Measurements from ENCODE around the gene NANS.
"Not testable (repeated sequence)": the region's sequence is repeated elsewhere in the genome, so short reads cannot be mapped to it uniquely, and the experiment has no call there.

NANS gene

GRCh38 chr9:98074115-98074990 lies 17.8 kb downstream of the NANS start:
- Histone ChIP-seq H3K36me3 (ENCODE audit: control insufficient read depth in 2 of 2, insufficient read depth in 2 of 2, low read length in 2 of 2) (peaks cover 20 to 32% of the 10 kb centered on the region in 2 donors), H3K9me3 (ENCODE audit: control insufficient read depth in 2 of 2, low read length in 2 of 2) (no peaks in the 10 kb centered on the region), H3K4me3 (ENCODE audit: low read length in 2 of 2) (peak overlapping the region in 1 of 2 donors; percentile 3), H3K9ac (ENCODE audit: low read depth in 1 of 2, low read length in 2 of 2) (peak overlapping the region; percentile 63 to 79), H3K27me3 (ENCODE audit: control insufficient read depth in 2 of 2, insufficient read depth in 2 of 2, low read length in 2 of 2) (no peaks in the 10 kb centered on the region), H3K4me1 (ENCODE audit: control insufficient read depth in 2 of 2, insufficient read depth in 2 of 2, low read length in 2 of 2) (peaks cover 29 to 45% of the 10 kb centered on the region in 2 donors), H3K27ac (ENCODE audit: low read depth in 2 of 2, low read length in 2 of 2) (peak overlapping the region; percentile 96 to 97)

- H3K9me3 ChIP-seq (ENCODE audit: control insufficient read depth in 2 of 2, low read length in 2 of 2) = no peaks in the 10 kb centered on the region
- H3K4me3 ChIP-seq (ENCODE audit: low read length in 2 of 2) = no peak overlapping the region
- H3K27me3 ChIP-seq (ENCODE audit: control insufficient read depth in 2 of 2, insufficient read depth in 2 of 2, low read length in 2 of 2) = no peaks in the 10 kb centered on the region
- H3K36me3 ChIP-seq (ENCODE audit: control insufficient read depth in 2 of 2, insufficient read depth in 2 of 2, low read length in 2 of 2) = peaks cover 26 to 36% of the 10 kb centered on the region in 2 donors
- peak overlapping the region in 1 of 2 donors; percentile 79 for H3K9ac ChIP-seq (ENCODE audit: low read depth in 1 of 2, low read length in 2 of 2)
- H3K4me1 ChIP-seq (ENCODE audit: control insufficient read depth in 2 of 2, insufficient read depth in 2 of 2, low read length in 2 of 2) = peaks cover 29 to 48% of the 10 kb centered on the region in 2 donors
- peak overlapping the region; percentile 28 to 45 for H3K27ac ChIP-seq (ENCODE audit: low read depth in 2 of 2, low read length in 2 of 2)
Observed at GRCh38 chr9:98075332-98075805, 18.8 kb downstream of the NANS start.

DNA sequence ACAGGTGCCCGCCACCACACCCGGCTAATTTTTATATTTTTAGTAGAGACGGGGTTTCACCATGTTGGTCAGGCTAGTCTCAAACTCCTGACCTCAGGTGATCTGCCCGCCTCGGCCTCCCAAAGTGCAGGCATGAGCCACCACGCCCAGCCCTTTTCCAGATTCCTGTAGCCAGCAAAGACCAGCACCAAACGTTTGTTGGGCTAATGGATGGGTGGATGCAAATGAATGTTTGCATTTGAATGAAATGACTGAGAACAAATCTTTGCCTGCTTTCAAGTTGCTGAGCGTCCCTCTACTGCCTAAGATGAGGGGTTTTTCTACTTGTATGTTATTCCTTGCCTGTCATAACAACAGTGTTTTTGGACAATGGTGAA lies 20.0 kb downstream of the NANS start:
- Histone ChIP-seq H3K36me3 (ENCODE audit: control insufficient read depth in 2 of 2, insufficient read depth in 2 of 2, low read length in 2 of 2) (peaks cover 37 to 47% of the 10 kb centered on the region in 2 donors), H3K4me1 (ENCODE audit: control insufficient read depth in 2 of 2, insufficient read depth in 2 of 2, low read length in 2 of 2) (peaks cover 28 to 50% of the 10 kb centered on the region in 2 donors)
- H3K4me3 ChIP-seq (ENCODE audit: low read length in 2 of 2); H3K9ac ChIP-seq (ENCODE audit: low read depth in 1 of 2, low read length in 2 of 2); H3K27me3 ChIP-seq (ENCODE audit: control insufficient read depth in 2 of 2, insufficient read depth in 2 of 2, low read length in 2 of 2); H3K9me3 ChIP-seq (ENCODE audit: control insufficient read depth in 2 of 2, low read length in 2 of 2); H3K27ac ChIP-seq (ENCODE audit: low read depth in 2 of 2, low read length in 2 of 2): not testable (repeated sequence)

DNA sequence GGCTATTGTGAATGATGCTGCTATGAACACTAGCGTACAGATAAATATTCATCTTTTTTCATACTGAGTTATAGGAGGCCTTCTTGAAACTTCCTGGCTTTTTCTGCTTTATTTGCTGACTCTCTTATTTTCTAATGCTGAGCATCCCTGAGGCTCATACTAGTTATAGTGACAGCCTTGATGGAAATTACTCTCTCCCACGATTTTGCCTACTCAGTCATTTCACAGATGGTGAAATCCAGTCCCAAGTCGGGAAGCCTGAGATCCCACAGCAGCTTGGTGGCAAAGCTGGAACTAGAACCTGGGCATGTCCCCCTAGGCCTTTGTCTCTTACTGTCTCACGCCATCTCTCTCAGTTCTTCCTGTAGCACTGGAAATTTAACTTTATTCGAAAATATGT lies 22.4 kb downstream of the NANS start:
- Histone ChIP-seq H3K9ac (ENCODE audit: low read depth in 1 of 2, low read length in 2 of 2) (no peak overlapping the region), H3K9me3 (ENCODE audit: control insufficient read depth in 2 of 2, low read length in 2 of 2) (no peaks in the 10 kb centered on the region), H3K27ac (ENCODE audit: low read depth in 2 of 2, low read length in 2 of 2) (no peak overlapping the region), H3K27me3 (ENCODE audit: control insufficient read depth in 2 of 2, insufficient read depth in 2 of 2, low read length in 2 of 2) (no peaks in the 10 kb centered on the region), H3K4me3 (ENCODE audit: low read length in 2 of 2) (no peak overlapping the region), H3K36me3 (ENCODE audit: control insufficient read depth in 2 of 2, insufficient read depth in 2 of 2, low read length in 2 of 2) (peaks cover 58 to 71% of the 10 kb centered on the region in 2 donors), H3K4me1 (ENCODE audit: control insufficient read depth in 2 of 2, insufficient read depth in 2 of 2, low read length in 2 of 2) (peaks cover 34 to 55% of the 10 kb centered on the region in 2 donors)

DNA sequence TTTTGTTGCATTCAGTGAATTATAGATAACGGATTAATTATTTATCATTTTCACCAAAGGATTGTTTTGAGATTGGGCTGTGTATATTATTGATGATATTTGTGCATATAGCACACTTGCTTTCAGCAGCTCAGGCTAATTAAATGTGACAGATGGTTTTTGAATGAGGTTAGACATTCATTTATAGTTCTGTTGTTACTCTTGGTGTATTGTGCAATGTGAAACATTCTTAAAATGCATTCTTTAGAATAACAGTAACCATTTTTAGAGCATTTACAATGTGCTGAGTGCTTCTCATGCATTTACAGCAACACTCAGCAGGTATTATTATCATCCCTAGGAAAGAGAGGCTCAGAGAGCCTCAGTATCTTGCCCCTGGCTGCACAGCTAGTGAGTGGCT lies 23.8 kb downstream of the NANS start:
- Histone ChIP-seq H3K9ac (ENCODE audit: low read depth in 1 of 2, low read length in 2 of 2) (no peak overlapping the region), H3K36me3 (ENCODE audit: control insufficient read depth in 2 of 2, insufficient read depth in 2 of 2, low read length in 2 of 2) (peaks cover 69 to 83% of the 10 kb centered on the region in 2 donors), H3K27ac (ENCODE audit: low read depth in 2 of 2, low read length in 2 of 2) (no peak overlapping the region), H3K9me3 (ENCODE audit: control insufficient read depth in 2 of 2, low read length in 2 of 2) (no peaks in the 10 kb centered on the region), H3K4me3 (ENCODE audit: low read length in 2 of 2) (no peak overlapping the region), H3K4me1 (ENCODE audit: control insufficient read depth in 2 of 2, insufficient read depth in 2 of 2, low read length in 2 of 2) (peaks cover 23 to 41% of the 10 kb centered on the region in 2 donors), H3K27me3 (ENCODE audit: control insufficient read depth in 2 of 2, insufficient read depth in 2 of 2, low read length in 2 of 2) (no peaks in the 10 kb centered on the region)

GRCh38 chr9:98080780-98081179 lies 24.2 kb downstream of the NANS start:
- H3K9me3 ChIP-seq (ENCODE audit: control insufficient read depth in 2 of 2, low read length in 2 of 2) = no peaks in the 10 kb centered on the region
- H3K36me3 ChIP-seq (ENCODE audit: control insufficient read depth in 2 of 2, insufficient read depth in 2 of 2, low read length in 2 of 2) = peaks cover 71 to 85% of the 10 kb centered on the region in 2 donors
- H3K27ac ChIP-seq (ENCODE audit: low read depth in 2 of 2, low read length in 2 of 2) = peak overlapping the region; percentile 38 to 69
- H3K4me3 ChIP-seq (ENCODE audit: low read length in 2 of 2) = no peak overlapping the region
- peak overlapping the region in 1 of 2 donors; percentile 2 for H3K9ac ChIP-seq (ENCODE audit: low read depth in 1 of 2, low read length in 2 of 2)
- peaks cover 23 to 37% of the 10 kb centered on the region in 2 donors for H3K4me1 ChIP-seq (ENCODE audit: control insufficient read depth in 2 of 2, insufficient read depth in 2 of 2, low read length in 2 of 2)
- H3K27me3 ChIP-seq (ENCODE audit: control insufficient read depth in 2 of 2, insufficient read depth in 2 of 2, low read length in 2 of 2) = no peaks in the 10 kb centered on the region

GRCh38 chr9:98081477-98082219 lies 25.1 kb downstream of the NANS start:
- no peak overlapping the region for H3K4me3 ChIP-seq (ENCODE audit: low read length in 2 of 2)
- peak overlapping the region; percentile 38 to 69 for H3K27ac ChIP-seq (ENCODE audit: low read depth in 2 of 2, low read length in 2 of 2)
- H3K9me3 ChIP-seq (ENCODE audit: control insufficient read depth in 2 of 2, low read length in 2 of 2) = no peaks in the 10 kb centered on the region
- H3K9ac ChIP-seq (ENCODE audit: low read depth in 1 of 2, low read length in 2 of 2) = peak overlapping the region in 1 of 2 donors; percentile 2
- H3K27me3 ChIP-seq (ENCODE audit: control insufficient read depth in 2 of 2, insufficient read depth in 2 of 2, low read length in 2 of 2) = no peaks in the 10 kb centered on the region
- peaks cover 79 to 85% of the 10 kb centered on the region in 2 donors for H3K36me3 ChIP-seq (ENCODE audit: control insufficient read depth in 2 of 2, insufficient read depth in 2 of 2, low read length in 2 of 2)
- peaks cover 23 to 33% of the 10 kb centered on the region in 2 donors for H3K4me1 ChIP-seq (ENCODE audit: control insufficient read depth in 2 of 2, insufficient read depth in 2 of 2, low read length in 2 of 2)

DNA sequence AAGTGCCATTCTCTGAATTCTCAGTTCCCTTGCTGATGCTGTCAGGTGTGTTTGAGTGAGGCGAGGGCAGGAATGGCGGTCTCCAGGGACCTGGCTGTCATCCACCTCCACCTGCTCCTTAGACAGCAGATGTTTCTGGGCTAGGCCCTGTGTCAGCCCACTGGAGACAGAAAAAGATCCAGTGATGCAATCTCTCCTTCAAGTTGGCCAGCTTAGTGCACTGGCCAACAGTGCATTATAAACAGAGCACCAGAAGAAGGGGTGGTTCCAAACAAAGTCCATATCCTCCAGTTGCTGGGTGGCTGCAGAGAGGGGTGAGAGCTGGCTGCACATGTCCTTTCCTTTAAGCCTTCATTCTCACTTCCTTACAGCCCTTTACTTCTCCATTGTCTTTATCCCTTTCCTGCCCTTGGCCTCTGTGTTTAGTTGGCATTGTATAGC lies 26.5 kb downstream of the NANS start:
- Histone ChIP-seq H3K27me3 (ENCODE audit: control insufficient read depth in 2 of 2, insufficient read depth in 2 of 2, low read length in 2 of 2) (no peaks in the 10 kb centered on the region), H3K9ac (ENCODE audit: low read depth in 1 of 2, low read length in 2 of 2) (no peak overlapping the region), H3K9me3 (ENCODE audit: control insufficient read depth in 2 of 2, low read length in 2 of 2) (no peaks in the 10 kb centered on the region), H3K4me1 (ENCODE audit: control insufficient read depth in 2 of 2, insufficient read depth in 2 of 2, low read length in 2 of 2) (peaks cover 23 to 32% of the 10 kb centered on the region in 2 donors), H3K27ac (ENCODE audit: low read depth in 2 of 2, low read length in 2 of 2) (peak overlapping the region; percentile 36 to 69), H3K36me3 (ENCODE audit: control insufficient read depth in 2 of 2, insufficient read depth in 2 of 2, low read length in 2 of 2) (peaks cover 73 to 77% of the 10 kb centered on the region in 2 donors), H3K4me3 (ENCODE audit: low read length in 2 of 2) (no peak overlapping the region)

DNA sequence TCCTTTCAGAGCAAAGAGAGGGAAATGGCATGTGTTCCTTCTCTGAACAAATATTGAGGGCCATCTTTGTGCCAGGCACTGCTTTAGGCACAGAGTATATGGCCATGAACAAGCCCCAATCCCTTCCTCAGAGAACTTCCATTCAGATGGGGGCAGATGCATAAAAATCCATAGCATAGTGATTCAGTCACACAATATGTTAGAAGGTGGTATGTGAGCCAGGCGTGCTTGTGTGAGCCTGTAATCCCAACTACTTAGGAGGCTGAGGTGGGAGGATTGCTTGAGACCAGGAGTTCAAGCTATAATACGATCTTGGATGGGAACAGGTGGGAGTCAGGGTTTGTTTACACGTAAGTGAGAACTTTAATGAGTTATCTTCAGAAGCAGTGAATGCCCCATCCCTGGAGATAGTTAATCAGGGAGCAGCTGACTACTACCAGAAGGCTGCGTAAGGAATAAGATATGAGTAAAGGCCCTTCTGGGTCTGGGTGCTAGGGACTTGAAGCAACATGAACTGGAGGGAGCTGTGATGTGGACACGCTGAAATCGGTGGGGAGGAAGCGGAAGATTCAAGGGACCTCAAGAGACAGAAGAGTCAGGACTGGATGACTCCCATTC lies 27.1 kb downstream of the NANS start:
- Histone ChIP-seq H3K4me1 (ENCODE audit: control insufficient read depth in 2 of 2, insufficient read depth in 2 of 2, low read length in 2 of 2) (peaks cover 23 to 32% of the 10 kb centered on the region in 2 donors), H3K4me3 (ENCODE audit: low read length in 2 of 2) (no peak overlapping the region), H3K36me3 (ENCODE audit: control insufficient read depth in 2 of 2, insufficient read depth in 2 of 2, low read length in 2 of 2) (peaks cover 69 to 74% of the 10 kb centered on the region in 2 donors), H3K27me3 (ENCODE audit: control insufficient read depth in 2 of 2, insufficient read depth in 2 of 2, low read length in 2 of 2) (no peaks in the 10 kb centered on the region), H3K9ac (ENCODE audit: low read depth in 1 of 2, low read length in 2 of 2) (no peak overlapping the region), H3K27ac (ENCODE audit: low read depth in 2 of 2, low read length in 2 of 2) (peak overlapping the region; percentile 36 to 69), H3K9me3 (ENCODE audit: control insufficient read depth in 2 of 2, low read length in 2 of 2) (no peaks in the 10 kb centered on the region)

Measured in mucosa of rectum (tissue), 2 donors.